B cell (primary cell): Measurements from ENCODE around the gene HRC.

Experiments
- EZH2 ChIP-seq: IDR thresholded peaks from 2 replicates; pipeline ENCODE4 v1.6.1; 2012; ENCODE audit warnings: borderline replicate concordance, low read depth, mild to moderate bottlenecking, moderate library complexity, low read length; ENCODE audit not compliant: insufficient read depth, poor library complexity, severe bottlenecking
- TF ChIP-seq, protein P1 (sequence below): fragments of 200-600 bp; IDR thresholded peaks from one replicate; pipeline ENCODE4 v1.8.0; 2022; ENCODE audit warnings: antibody characterized with exemption, mild to moderate bottlenecking

DNA sequence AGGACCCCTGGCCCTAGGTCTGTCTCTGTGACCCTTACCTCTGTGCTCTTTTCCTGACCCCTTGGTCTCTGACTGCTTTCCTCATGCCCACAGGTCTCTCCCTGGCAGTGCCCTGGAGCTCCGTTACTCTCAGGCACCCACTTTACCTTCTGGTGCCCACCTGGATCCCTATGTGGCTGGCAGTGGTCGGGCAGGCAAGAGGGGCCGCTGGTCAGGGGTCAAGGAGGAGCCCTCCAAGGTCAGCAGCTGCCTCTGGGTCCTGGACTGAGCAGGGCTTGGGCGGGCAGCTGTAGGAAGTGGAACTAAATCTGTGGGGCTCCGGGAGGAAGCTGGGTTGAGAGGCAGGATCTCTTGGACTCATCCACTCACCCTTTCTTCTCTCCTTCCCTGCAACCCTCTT lies 19.5 kb downstream of the HRC start:
- TF ChIP-seq, protein P1, sequence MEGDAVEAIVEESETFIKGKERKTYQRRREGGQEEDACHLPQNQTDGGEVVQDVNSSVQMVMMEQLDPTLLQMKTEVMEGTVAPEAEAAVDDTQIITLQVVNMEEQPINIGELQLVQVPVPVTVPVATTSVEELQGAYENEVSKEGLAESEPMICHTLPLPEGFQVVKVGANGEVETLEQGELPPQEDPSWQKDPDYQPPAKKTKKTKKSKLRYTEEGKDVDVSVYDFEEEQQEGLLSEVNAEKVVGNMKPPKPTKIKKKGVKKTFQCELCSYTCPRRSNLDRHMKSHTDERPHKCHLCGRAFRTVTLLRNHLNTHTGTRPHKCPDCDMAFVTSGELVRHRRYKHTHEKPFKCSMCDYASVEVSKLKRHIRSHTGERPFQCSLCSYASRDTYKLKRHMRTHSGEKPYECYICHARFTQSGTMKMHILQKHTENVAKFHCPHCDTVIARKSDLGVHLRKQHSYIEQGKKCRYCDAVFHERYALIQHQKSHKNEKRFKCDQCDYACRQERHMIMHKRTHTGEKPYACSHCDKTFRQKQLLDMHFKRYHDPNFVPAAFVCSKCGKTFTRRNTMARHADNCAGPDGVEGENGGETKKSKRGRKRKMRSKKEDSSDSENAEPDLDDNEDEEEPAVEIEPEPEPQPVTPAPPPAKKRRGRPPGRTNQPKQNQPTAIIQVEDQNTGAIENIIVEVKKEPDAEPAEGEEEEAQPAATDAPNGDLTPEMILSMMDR, result no peak
- no peak for TF ChIP-seq EZH2
